Activated CD4-positive, alpha-beta T cell treated with anti-CD3 and anti-CD28 coated beads, Interleukin-2, amount 50 U/mL, for 24 hours (primary cell): ENCODE data around the gene BICC1.

ENCODE experiments used
- DNase-seq, 2 donors: peaks; one replicate each; pipeline ENCODE4 v3.0.0-alpha.2; 2020; ENCODE audit warnings: low read depth in 1 of 2, low spot score in 1 of 2

The BICC1 gene

DNA sequence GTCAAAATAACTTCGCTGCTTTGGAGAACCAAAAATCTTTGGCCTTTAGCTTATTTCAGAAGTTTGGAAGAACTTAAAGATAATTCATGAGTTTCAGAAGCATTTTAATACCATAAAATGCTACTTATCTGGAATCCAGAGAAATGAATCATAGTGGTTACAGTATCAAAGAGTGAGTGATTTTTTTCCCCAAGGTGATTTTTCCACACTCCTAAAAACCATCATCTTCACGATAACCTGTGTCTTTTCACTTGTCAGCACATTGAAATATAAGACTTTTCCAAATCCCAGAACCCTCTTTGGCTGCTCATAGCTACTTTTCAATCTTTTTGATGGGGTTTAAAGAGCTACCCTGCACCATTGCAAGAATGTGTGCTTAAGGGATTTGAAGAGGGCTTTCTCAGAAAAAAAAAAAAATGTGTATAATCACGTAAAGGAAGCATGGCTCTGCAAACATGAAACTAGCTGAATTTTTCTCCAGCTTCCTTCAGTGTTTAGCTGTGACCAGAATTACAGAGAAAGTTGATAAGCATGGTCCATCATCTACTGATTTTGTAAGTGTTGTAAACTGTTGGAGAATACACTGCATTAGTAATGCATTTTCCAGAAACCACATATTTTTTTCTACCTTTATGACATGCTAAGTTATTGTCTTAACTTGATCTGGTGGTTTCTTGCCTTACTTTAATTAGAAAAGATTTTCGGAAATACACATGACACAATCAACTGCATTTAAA lies 134.9 kb downstream of the BICC1 start:
- DNase-seq = no peak

DNA sequence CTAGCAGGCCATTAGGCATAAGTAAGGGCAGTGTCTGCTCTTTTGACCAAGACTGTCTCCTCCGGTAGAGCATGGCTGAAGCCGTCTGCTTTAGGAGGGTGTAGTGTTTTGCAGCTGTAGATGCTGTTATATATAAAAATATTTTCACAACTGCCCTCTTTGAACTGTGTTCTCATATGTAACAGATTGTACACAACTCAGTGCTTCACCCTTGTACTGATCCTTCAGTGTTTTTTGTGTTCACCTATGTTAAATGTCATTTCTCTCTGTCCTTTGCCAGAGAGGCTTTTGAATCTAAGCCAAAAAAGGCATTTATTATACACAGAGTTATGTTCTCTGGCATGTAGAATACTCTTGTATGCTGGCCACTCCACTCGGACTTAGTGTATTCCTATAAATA lies 135.5 kb downstream of the BICC1 start:
- DNase-seq = no peak

DNA sequence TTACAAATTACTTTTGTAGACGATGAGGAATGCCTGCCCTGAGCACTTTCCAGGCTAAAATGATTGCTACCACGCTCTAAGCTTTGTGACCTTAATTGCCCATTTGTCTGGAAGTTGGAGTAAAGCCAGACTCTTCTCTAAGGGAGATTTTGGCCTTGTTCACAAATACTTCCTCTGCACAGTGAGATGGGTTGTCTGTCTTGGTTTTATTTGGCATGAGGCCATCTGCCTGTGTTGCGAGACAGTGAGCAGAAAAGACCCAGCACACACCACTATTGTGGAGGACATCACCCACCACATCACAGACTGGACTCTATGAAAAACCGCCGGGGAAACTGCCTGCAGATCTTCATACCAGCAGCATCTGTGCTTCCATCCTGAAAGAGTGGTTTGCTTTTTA lies 138.4 kb downstream of the BICC1 start:
- no peak for DNase-seq

DNA sequence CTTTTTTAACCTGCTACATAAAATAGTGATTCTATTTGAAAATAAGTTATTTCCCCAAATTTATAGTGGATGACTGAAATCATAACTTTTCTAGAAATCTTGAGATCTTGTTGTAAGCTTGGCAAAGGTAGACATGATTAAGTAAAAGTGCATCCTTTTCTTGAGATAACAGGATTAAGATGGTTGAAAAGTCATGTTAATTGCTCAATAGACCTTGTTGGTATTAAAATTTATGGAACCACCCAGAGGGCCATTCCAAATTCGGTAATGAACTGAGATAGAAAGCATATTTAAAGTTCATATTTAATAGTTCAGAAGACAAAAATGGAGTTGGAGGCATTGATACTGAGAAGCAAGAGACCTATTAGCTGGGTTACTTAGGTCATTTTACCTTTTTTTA lies 139.1 kb downstream of the BICC1 start:
- DNase-seq = no peak

DNA sequence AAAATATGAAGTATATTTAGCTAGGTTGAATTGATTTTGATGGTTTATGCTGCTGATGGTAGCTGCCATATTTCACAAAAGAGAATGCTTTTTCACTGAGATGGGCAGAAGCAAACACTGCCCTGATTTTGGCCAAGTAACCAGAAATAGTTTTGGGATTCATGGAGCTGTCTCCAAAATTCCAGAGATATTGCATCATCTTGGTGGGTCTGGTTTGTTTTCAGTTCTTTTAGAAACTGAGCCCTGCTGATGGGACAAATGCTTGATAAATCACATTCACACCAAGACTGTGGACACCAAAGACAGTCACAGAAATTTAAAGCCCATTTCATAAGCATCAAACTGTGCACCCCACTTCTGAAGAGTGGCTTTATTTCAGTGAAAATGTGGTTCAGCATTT lies 140.5 kb downstream of the BICC1 start:
- no peak for DNase-seq

DNA sequence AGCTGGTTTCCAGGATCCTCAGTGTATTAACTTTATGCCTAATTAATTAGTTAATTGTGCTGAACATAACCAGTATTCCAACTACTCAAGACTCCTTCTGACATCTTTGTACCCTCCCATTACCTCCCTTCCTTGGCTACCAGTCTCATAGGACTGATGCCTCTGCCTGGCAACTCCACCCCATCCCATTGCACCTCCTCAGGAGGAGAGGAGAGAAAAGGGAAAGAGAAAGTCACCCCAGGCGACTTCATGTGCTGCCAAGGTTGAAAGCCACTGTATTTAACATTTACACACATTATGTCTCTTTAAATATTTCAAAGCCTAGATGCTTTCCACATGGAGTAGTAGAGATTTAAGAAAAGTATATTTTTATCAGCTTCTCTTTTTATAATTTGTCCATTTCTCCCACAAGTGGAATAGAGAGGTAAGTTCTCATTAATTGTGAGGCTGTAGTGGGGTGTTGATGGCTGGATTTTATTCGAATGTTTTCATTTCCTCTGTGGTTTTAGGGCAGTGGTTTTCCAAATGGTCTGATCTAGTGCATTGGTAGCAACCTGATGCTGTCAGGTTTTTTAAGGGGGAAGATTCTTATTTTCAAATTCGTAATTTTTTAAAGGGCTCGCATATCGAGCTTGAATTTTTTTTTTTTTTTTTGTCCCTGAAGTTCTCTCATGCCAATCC lies 148.0 kb downstream of the BICC1 start:
- no peak for DNase-seq

DNA sequence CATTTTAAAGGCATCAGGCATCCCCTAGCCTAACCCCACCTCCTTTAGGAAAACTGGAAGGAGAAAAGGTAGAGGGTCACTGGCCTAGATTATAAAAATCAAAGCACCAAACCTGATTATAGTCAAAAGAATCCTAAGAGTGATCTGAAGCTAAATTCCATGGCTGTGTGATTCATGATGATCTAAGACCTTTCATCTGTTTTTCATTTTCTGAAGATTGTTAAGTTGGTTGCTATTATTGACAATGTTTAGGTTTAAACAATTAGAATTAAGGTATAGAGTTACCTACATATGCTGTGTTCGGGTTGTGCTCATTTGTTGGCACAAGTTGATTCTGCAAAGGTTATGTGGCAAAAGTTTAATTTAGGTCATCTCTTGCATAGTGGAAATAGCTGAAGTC lies 148.7 kb downstream of the BICC1 start:
- DNase-seq = no peak

DNA sequence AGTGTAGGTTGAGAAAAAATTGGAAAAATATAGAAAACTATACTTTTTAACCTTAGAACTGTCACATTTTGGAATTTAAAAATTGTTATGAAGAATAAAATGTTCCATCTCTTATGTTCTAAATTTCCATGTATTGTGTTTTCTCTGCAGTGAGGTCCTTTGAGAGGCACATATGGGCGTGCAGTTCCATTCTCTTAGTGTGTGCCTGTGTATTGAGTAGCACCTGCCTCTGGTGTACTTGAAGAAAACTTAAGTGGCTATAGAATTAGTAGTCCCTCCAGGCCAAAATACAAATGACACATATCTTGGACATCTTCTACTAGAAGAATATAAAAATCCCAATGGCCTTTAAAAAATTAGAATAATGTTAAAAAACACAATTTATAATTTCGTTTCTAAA lies 149.2 kb downstream of the BICC1 start:
- DNase-seq = no peak

DNA sequence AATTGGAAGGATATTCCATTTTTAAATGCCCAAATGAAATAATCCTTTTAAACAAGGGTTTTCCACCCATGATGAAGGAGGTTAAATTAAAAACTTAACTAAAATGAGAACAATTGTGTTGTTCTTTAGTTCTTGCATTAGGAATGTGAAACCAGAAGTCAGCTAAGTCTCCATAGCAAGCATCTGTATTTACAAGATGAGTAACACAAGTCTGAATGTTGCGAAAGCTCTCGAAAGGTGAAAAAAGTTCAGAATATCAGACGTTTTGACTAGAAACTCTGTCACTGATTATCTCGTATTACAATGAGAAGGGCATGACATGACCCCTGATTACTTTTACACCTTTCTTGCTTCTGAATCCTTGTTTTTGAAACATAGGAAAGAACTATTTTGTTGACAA lies 149.6 kb downstream of the BICC1 start:
- DNase-seq = no peak

DNA sequence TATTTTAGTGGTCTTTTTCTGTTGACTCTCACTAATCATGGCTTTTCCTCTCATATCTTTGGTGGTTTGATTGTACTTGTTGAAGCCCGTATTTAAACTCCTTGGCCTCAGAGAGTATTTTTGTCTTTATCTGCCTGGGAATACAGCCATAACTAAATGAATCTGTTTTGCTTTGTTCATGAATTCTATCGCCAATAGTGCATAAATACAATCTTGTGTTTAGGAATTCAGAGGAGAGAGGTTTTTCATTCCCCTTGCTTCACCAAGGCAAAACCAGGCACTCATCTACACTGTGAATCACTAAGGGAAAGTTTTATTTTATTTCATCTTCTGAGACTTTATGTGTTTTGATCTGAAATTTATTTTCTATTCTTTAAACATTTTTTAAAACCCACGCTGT lies 152.7 kb downstream of the BICC1 start:
- no peak for DNase-seq

DNA sequence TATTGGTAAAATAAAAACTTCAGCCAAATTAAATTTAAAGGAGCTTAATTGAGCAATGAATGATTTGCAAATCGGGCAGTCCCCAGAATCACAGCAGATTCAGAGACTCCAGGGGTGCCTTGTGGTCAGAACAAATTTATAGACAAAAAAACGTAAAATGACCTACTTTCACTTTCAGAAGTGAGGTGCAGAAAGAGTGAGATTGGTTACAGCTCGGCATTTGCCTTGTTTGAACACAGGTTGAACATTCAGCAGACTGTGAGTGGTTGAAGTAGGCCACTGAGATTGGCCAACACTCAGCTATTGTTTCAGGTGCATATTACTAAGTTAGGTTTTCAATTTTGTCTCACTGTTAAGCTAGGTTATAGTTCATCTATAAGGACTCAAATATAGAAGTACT lies 153.4 kb downstream of the BICC1 start:
- DNase-seq = no peak

DNA sequence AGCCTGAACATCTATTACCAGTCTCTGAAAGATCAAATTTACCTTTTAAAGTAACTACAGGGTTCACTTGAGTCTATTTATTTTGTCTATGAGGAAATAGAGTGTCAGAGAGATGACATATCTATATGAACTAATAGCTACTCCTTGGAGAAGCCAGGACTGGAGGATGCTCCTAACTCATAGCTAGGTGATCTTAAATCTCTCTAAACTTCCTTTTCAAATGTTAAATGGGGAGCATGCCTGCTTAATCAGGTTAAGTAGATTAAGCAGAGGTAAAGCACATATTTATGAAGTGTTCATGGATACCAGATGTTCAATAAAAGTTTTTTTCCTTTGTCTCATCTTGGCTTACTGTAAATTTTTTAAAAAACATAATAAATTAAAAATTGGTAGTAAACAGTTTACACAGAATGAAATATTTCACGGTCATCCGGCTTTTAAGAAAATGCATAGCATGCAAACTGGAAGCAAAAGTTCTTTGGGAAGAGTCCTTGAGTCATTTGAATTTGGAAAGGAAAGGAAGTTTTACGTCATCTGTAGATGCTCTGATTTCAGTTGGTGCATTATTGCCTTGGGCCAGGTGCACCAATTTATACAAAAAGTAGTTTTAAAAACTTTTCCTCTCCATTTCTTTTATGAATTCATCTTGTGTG lies 155.1 kb downstream of the BICC1 start:
- DNase-seq = no peak

DNA sequence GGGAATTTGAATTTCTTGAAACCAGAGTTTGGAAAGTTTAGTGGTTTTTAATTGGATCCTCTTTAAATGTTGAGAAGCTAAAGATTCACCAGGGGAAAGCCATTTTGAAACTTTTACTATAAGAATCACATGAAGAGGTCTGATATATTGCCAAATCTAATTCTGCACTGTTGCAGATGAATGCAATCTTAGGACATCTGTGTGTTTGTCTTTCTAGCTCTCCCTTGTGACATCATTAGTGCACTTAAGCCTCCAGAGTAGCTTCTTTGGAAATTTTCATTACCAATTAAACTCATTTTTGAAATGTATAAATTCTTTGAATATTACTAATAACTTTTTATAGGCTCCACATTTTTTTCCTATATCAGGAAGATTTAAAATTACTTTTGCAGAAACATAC lies 160.2 kb downstream of the BICC1 start:
- DNase-seq = no peak

DNA sequence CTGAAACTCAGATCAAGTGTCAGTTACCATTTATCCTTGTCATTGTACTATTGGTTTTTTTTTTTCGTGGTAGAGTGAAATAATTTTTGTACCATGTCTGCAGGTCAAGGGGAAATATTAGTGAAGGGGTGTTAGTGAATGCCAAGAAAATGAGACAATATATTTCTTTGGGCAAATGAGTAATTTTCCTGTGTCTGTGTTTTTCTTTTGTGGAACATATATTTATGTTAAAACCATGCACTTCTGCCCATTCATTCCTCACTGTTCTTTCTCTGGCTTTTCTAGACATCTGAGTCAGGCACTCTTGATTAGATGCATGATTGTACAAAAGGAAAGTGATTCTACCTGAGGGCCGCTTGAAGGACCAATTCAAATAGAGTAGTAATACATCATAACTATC lies 161.6 kb downstream of the BICC1 start:
- no peak for DNase-seq

DNA sequence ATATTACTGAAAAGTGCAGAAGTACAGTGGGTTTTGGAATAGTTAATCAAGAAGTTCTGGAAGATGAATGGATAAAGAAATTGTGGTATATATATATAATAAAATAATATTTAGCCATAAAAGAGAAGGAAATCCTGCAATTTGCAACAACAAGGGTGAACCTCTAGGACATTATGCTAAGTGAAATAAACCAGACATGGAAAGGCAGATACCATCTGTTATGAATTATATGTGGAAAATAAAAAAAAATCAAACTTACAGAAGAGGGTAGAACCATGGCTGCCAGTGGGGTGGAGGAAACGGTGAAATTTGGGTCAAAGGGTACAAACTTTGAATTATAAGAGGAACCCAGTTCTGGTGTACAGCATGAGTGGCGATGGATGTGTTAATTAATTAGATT lies 162.6 kb downstream of the BICC1 start:
- DNase-seq = no peak

DNA sequence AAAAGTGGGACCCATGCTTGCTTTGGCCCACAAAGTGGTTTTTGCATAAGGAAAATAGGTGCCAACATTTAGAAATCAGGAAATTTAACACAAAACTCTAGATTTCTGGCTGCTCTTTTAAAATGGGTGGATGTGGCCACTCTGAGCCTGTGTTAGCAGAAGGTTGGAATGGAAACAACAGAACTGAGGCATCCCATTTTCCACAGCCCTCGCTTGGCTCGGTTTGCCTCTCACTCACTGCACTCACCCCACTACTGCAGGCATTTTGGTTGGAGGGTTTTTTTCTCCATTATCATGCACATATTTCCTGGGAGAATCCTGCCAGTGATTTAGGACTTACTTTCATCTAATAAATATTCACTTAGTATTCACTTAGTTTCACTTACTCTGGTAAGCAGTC lies 178.9 kb downstream of the BICC1 start:
- DNase-seq = no peak

DNA sequence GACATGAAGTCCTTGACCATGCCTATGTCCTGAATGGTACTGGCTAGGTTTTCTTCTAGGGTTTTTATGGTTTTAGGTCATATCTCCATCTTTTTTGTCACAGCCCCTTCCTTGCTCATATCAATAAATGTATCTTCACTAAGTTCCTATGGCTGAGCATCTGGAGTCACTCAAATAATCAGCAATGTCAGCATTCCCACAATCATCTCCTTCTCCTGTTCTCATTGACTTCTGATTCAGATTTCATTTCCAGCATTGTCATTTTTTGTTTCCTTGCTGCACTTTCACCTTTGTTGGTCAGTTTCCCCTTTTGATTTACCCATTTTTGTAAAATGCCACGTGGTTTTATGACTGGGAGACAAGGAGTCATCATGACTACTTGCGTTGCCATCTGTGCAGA lies 181.2 kb downstream of the BICC1 start:
- DNase-seq = no peak

DNA sequence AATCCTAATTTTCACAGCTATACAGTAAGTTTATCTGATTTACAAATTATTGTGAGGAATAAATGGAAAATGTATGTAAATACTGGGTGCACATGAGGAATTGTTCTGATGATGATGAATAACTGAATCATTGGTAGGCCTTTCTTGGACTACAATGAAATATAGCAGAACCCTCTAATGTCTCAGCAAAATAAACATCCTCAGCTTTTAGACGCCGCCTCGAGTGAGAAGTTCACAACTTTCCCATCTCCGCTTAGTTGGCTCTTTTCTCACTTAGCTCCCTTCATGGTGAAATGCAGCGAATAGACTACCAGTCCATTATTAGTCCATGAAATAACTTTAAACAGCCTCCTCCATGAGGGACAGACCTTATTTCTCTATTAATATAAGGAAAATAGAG lies 182.3 kb downstream of the BICC1 start:
- no peak for DNase-seq

DNA sequence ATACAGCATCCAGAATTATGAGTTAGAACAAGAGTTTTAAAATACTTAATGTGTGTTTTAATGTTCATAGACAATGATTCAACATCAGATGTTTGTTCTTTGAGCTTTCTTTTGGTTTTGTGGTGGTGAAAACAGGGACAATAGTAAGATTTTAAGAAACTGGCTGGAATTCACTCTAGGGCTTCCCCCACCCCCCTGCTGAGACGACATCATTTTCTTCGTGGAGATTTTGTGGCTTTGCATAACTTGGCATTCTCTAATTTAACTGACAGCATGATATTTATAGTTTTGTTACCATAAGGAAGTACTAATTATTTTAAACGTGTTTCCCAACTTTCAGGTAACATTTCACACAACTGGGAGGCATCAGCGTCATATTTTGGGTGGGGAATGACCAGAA lies 184.1 kb downstream of the BICC1 start:
- DNase-seq = no peak

DNA sequence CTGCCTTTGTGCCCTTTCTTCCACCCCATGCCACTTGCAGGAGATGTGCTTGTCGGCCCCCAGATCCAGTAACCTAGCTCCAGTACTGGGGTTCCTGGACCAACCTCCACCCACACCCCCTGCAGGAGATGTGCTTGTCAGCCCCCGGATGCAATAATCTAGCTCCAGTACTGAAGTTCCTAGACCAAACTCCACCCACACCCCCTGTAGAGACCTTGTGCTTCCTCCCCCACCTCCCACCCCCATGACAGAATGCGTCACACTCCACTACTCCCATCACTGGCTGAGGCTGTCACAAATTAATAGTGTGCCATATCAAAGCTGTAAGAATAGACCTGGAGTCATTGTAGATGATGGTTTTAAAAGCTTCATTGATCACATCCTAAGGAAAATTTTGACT lies 185.0 kb downstream of the BICC1 start:
- no peak for DNase-seq

DNA sequence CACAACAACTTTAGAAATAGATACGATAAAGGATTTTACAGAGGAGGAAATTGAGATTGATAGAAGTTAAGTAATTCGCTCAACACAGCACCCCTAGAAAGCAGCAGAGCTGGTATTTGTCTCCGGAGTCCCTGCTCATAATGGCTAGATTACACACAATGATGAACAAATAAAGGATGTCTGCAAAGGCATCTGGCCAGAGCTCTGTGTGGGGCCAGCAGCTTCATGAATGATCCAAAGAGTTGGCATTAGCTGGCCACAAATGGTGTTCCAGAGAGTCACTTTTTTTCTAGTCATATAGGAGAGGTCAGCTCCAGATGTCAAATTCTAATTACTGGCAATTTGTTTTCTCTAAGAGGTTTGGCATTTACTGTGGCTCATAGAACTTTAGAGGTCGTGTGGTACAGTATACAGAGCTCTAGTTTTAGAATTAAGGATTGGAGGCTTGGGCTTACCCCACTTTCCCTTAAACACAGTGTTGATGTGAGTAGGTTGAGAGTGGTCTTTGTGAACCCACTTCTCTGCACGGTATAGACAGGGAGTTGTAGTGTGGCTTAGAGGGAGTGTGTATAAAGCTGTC lies 186.2 kb downstream of the BICC1 start:
- no peak for DNase-seq

DNA sequence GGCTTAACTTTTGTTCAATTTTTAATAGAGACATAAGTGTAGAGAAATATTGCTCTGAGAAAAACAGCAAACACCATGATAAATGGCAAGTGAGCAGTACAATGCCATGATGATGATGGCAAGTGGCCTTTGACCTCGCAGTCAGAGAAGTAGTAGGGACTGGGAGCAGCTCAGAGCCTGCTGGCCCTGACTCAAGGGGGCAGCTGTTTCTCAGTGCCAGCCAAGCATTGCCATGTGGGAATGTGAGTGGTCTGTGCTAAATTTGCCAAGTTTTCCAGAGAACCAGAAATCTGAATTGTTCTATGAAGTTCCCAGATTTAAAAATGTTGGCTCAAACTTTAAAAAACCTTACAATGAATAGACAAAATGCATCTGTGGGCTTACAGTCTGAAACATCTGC lies 187.9 kb downstream of the BICC1 start:
- DNase-seq = no peak
